Measurements from ENCODE around the gene C3orf85. TPM values are rescaled to one million over a fixed set of nuclear protein-coding genes. Genes with fewer than 3 reads are reported as not detected.

C3orf85 gene
- total and polyA plus RNA-seq, 10 of the 15 experiments (the other 5 are each of a cell fraction or from before 2014, with no cell fraction given), result not detected

- H4K20me1 ChIP-seq (ENCODE audit: control insufficient read depth, insufficient read depth), result no peaks in the 10 kb centered on the region
- no peaks in the 10 kb centered on the region for H3K36me3 ChIP-seq (ENCODE audit: control insufficient read depth in 2 of 2, insufficient read depth in 2 of 2, low read length in 1 of 2)
- intact Hi-C loops (cut with micrococcal nuclease; ENCODE audit: unreplicated experiment), result no loop called here
- FAIRE-seq (no peak), DNase-seq (ENCODE audit: low read depth, low spot score) (no peak), ATAC-seq (no peak)
- H3K4me1 ChIP-seq (ENCODE audit: control insufficient read depth, insufficient read depth, low read length), result no peaks in the 10 kb centered on the region
- H3K9ac ChIP-seq (ENCODE audit: control insufficient read depth, insufficient read depth, low read length), result no peak overlapping the region
- ChIA-PET POLR2A (no interaction called here), RAD21 (ENCODE audit: unreplicated experiment) (no interaction called here), CTCF (no interaction called here), SMC1A (ENCODE audit: uncharacterized antibody, unreplicated experiment) (no interaction called here)
- TF ChIP-seq STAT3 (IDR thresholded peaks at IDR 0.05; ENCODE audit: low read depth, low read length), result no peak
- BruUV-seq (replicated peaks), result no TSS peak
- no peaks in the 10 kb centered on the region for H3K27me3 ChIP-seq (replicated peaks in 1 of 2; ENCODE audit: control insufficient read depth in 2 of 2, insufficient read depth in 2 of 2, low read length in 1 of 2)
- H3K79me2 ChIP-seq (ENCODE audit: control insufficient read depth, insufficient read depth, low read length), result no peaks in the 10 kb centered on the region
- no peak overlapping the region for H3K27ac ChIP-seq (ENCODE audit: control insufficient read depth, insufficient read depth)
- H3K9me3 ChIP-seq (replicated peaks; ENCODE audit: control insufficient read depth, insufficient read depth, low read length), result no peaks in the 10 kb centered on the region
- H2AFZ ChIP-seq (ENCODE audit: control insufficient read depth, low read depth, low read length), result no peak overlapping the region
- H3K4me2 ChIP-seq (ENCODE audit: control insufficient read depth, insufficient read depth), result no peak overlapping the region
- H3K4me3 ChIP-seq, result no peak overlapping the region
- 76% methylated on average over 1 of the region's 1 CpG for whole genome bisulfite sequencing (ENCODE audit: insufficient coverage, insufficient replicate concordance, low lambda C conversion rate, missing lambda C conversion rate)
- in situ Hi-C loops (cut with MboI), result no loop called here
Observed at GRCh38 chr3:109191421-109191820, 54.9 kb downstream of the C3orf85 start.

- intact Hi-C loops (cut with micrococcal nuclease; ENCODE audit: unreplicated experiment), result no loop called here
- in situ Hi-C loops (cut with MboI), result no loop called here
- no peak overlapping the region for H3K27ac ChIP-seq (ENCODE audit: control insufficient read depth, insufficient read depth)
- ChIA-PET SMC1A (ENCODE audit: uncharacterized antibody, unreplicated experiment) (no interaction called here), POLR2A (no interaction called here), CTCF (interaction anchor here (0.9 kb wide), 1 partner anchor 28 kb away, joined by 3 read pairs; no protein-coding TSS in a partner anchor), RAD21 (ENCODE audit: unreplicated experiment) (no interaction called here)
- H3K27me3 ChIP-seq (replicated peaks in 1 of 2; ENCODE audit: control insufficient read depth in 2 of 2, insufficient read depth in 2 of 2, low read length in 1 of 2), result no peaks in the 10 kb centered on the region
- no peak overlapping the region for H3K4me3 ChIP-seq
- DNase-seq (ENCODE audit: low read depth, low spot score) (no peak), ATAC-seq (no peak), FAIRE-seq (no peak)
- no peaks in the 10 kb centered on the region for H3K4me1 ChIP-seq (ENCODE audit: control insufficient read depth, insufficient read depth, low read length)
- TF ChIP-seq YBX1 (IDR thresholded peaks at IDR 0.05) (no peak), SMARCA5 (IDR thresholded peaks at IDR 0.05) (no peak), ATF7 (IDR thresholded peaks at IDR 0.05; ENCODE audit: low read depth) (no peak), RFX5 (IDR thresholded peaks at IDR 0.05; ENCODE audit: low read depth, low read length) (no peak), NR2F1 (conservative IDR thresholded peaks at IDR 0.05) (no peak), RCOR1 (conservative IDR thresholded peaks at IDR 0.05; ENCODE audit: low read depth, low read length) (no peak), SMC3 (IDR thresholded peaks at IDR 0.05; ENCODE audit: borderline replicate concordance, low read length) (no peak), RB1 (IDR thresholded peaks at IDR 0.05; ENCODE audit: borderline replicate concordance) (no peak), IKZF1 (conservative IDR thresholded peaks at IDR 0.05) (no peak), EZH2 (IDR thresholded peaks at IDR 0.05; ENCODE audit: borderline replicate concordance, control insufficient read depth, low read depth, low read length) (no peak), JUND (IDR thresholded peaks at IDR 0.05; ENCODE audit: low read depth, low read length) (no peak), PML (IDR thresholded peaks at IDR 0.05; ENCODE audit: low read length) (no peak), POLR2A (IDR thresholded peaks at IDR 0.05; ENCODE audit: low read depth, low read length) (no peak), KLF5 (IDR thresholded peaks at IDR 0.05; ENCODE audit: partially characterized antibody) (no peak), NFYA (IDR thresholded peaks at IDR 0.05; ENCODE audit: borderline replicate concordance, low read depth, low read length) (no peak), CEBPZ (IDR thresholded peaks at IDR 0.05; ENCODE audit: low read depth, low read length) (no peak), TBL1XR1 (IDR thresholded peaks at IDR 0.05; ENCODE audit: low read depth, low read length) (no peak), HDAC6 (IDR thresholded peaks at IDR 0.05; ENCODE audit: unreplicated experiment) (no peak)
- 0% methylated on average over 1 of the region's 1 CpG for WGBS (ENCODE audit: insufficient coverage, insufficient replicate concordance, low lambda C conversion rate, missing lambda C conversion rate)
- no peak overlapping the region for H2AFZ ChIP-seq (ENCODE audit: control insufficient read depth, low read depth, low read length)
- H3K79me2 ChIP-seq (ENCODE audit: control insufficient read depth, insufficient read depth, low read length), result no peaks in the 10 kb centered on the region
- H3K9ac ChIP-seq (ENCODE audit: control insufficient read depth, insufficient read depth, low read length), result no peak overlapping the region
- no TSS peak for BruUV-seq (replicated peaks)
- no peaks in the 10 kb centered on the region for H4K20me1 ChIP-seq (ENCODE audit: control insufficient read depth, insufficient read depth)
- no peaks in the 10 kb centered on the region for H3K36me3 ChIP-seq (ENCODE audit: control insufficient read depth in 2 of 2, insufficient read depth in 2 of 2, low read length in 1 of 2)
- no peaks in the 10 kb centered on the region for H3K9me3 ChIP-seq (replicated peaks; ENCODE audit: control insufficient read depth, insufficient read depth, low read length)
- H3K4me2 ChIP-seq (ENCODE audit: control insufficient read depth, insufficient read depth), result no peak overlapping the region
Observed at GRCh38 chr3:109195815-109196214, 59.3 kb downstream of the C3orf85 start.
